Left ventricle myocardium superior (tissue), 1 donor: ENCODE measurements around the gene LTB. TPM values are rescaled to one million over a fixed set of nuclear protein-coding genes. Genes with fewer than 3 reads are reported as not detected.
A peak's percentile ranks its signal among the peaks of the same experiment; 100 is the strongest.
"Not testable (repeated sequence)": the region's sequence is repeated elsewhere in the genome, so short reads cannot be mapped to it uniquely, and the experiment has no call there.

ENCODE experiments used
- ATAC-seq: fragments of 200-7000 bp; cut with Tn5 transposase; one replicate; pipeline ENCODE4 v1.9.1; 2020; ENCODE audit warnings: mild to moderate bottlenecking, moderate library complexity
- DNase-seq: peaks from one replicate; pipeline ENCODE4 v3.0.0-alpha.2; 2020
- intact Hi-C: fragments of 100-400 bp; cut with micrococcal nuclease; formaldehyde crosslinking; loops from one replicate; pipeline ENCODE4 v1.11.0; 2022
- total RNA-seq: library from RNA; stranded (reverse); fragmentation: NEBNext Ultra II Directional; extraction: Animal tissue kit (Norgen Biotek cat#: 25700); gene quantifications from one replicate; pipeline ENCODE4 v1.2.1, GENCODE V29; 2021
- donor health status: DM: no; HTN: yes; CAD: no; lungs with severe emphysema.

The LTB gene
- total RNA-seq, 1 donor from 2014 or later, result 0.40 TPM

DNA sequence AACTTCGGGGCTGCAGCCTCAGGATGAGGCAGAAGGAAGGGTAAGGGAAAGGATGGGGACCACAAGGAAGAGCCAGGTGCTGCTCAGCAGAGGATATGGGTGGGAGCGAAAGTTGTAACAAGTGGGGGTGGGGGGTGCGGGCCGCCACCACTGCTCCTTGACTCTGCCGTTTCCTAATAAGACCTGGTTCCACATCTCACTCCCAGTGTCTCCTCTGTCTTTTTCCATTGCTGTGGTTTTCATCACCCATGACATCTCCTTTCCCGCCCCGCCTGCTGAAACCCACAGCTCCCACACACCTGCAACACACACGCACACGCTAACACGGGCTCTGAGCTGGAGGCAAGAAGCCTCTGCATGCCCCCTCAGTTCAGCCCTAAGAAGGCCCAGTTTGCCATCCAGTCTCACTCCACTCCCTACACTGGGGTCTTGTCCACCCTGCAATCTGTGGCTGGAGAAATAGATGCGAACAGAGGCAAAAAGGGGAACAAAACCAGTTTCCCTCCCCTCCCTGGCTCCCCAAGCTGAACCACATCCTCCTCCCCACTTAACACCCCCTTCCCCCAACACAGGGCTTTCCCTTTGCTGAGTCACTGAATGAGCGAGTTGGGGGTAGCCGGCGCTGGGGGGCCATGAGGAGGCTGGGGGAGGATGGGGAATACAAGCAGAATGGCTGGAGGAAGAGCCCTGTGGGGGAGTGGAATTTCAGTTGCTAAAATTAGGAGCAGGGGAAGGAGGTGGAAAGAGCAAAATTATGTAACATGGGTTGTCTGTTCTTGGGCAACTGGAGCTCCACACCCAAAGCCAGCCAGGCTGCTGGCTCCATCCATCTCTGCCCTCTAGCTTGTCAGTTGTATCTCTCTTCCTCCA lies 23.4 kb downstream of the LTB start:
- ATAC-seq (peak; percentile 61), DNase-seq (peak; percentile 44)

DNA sequence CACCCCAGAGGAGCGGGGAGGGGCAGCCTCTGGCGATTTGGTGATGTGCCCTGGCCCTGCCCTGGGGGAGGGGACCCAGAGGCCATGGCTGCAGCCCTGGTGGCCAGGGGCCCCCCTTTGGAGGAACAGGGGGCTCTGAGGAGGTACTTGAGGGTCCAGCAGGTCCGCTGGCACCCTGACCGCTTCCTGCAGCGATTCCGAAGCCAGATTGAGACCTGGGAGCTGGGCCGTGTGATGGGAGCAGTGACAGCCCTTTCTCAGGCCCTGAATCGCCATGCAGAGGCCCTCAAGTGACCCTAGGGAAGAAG lies 24.0 kb downstream of the LTB start:
- ATAC-seq (no peak), DNase-seq (no peak)
- intact Hi-C loops, result no loop called here

More for the DNA sequence above, 23.4 kb downstream of the LTB start:
- intact Hi-C loops, result no loop called here

GRCh38 chr6:31557443-31558317 lies 24.5 kb downstream of the LTB start:
- ATAC-seq (no peak), DNase-seq (no peak)

DNA sequence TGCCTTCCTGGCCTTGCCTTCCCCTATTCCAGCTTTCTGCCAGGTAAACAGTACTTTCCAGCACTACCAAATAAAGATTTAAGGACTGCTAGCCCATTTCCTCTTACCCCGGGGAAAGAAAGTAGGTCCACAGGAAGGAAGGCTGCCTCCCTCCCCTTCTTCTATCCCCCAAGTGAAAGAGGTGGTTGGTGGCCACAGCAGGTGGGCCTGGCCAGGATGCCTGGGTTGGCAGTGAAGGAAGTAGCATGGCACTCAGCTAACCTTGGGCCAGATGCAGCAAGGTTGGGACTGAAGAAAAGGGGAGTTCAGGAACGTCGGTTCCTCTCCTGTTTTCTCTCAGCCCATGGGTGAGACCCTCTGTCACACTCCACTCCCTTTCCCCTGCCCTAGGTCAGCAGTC lies 25.9 kb downstream of the LTB start:
- ATAC-seq, result no peak
- intact Hi-C loops, result no loop called here
- DNase-seq, result no peak

More at GRCh38 chr6:31557443-31558317, 24.5 kb downstream of the LTB start:
- intact Hi-C loops, result no loop called here

DNA sequence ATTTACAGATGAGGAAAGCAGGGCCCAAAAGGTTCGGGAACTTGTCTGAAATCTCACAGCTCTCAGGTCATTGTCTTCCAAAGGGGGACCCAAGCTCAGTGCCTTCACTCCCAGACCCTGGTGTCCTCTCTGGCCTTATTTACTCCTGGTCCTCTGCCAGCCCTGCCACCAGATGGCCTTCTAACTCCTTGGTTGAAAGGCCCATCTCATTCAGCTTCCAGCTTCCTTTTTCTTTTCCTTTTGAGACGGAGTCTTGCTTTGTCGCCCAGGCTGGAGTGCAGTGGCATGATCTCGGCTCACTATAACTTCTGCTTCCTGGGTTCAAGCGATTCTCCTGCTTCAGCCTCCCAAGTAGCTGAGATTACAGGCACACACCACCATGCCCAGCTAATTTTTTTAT lies 30.9 kb downstream of the LTB start:
- intact Hi-C loops, ATAC-seq: not testable (repeated sequence)
- DNase-seq, result peak; percentile 62

DNA sequence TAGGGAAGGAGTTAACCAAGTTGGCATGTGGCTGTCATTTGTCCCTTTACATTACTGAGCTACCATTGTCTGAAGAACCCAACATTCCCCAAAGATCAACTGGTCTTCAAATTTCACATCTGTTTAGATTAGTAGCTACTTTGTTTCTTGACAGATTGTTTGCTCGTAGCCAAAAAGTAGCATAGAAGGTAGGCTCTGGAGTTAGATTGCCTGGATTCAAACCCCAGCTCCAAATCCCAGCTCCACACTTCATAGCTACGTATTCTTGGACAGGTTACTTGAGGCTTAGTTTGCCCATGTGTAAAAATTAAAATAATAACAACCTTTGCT lies 33.7 kb downstream of the LTB start:
- no peak for DNase-seq
- intact Hi-C loops, result no loop called here

DNA sequence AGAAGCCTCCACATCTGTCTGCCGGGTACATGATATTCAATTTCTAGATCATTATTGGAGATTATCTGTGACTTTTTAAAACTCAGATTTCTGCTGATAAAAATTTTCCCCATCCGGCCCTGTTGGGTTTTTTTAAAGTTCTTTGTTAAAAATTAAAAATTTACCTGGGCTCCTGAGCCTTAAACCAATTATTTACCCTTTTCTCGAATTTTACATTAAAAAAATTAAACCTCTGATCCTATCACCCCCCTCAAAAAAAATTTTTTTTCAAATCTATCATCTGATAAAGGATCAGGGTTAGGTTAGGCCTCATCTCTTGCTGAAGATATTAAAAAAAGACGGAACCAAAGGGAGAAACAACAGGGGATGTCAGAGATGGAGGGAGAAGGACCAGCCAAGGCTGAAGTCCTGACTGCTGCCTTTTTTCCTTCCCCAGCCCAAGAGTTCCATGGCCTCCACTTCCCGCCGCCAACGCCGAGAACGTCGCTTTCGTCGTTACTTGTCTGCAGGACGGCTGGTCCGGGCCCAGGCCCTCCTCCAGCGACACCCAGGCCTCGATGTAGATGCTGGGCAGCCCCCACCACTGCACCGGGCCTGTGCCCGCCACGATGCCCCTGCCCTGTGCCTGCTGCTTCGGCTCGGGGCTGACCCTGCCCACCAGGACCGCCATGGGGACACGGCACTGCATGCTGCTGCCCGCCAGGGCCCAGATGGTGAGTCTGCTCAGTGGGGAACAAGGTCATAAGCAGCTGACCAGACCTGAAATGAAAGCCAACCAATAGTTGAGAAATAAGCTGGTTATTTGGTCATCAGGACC lies 34.3 kb downstream of the LTB start:
- DNase-seq (no peak), ATAC-seq (no peak)
- intact Hi-C loops, result loop anchor here (2.0 kb wide), 1 partner anchor 51 kb away; no protein-coding TSS in a partner anchor

More for the DNA sequence above, 33.7 kb downstream of the LTB start:
- no peak for ATAC-seq

- DNase-seq (peak; percentile 95), ATAC-seq (peak; percentile 97)
- intact Hi-C loops, result loop anchor here (2.0 kb wide), 1 partner anchor 52 kb away; no protein-coding TSS in a partner anchor
These were observed 35.1 kb downstream of the LTB start, which contains the start of gene NFKBIL1 for GRCh38 chr6:31546958-31547726. Gene NFKBIL1, plus strand, starts transcription at chr6:31547608. Its CDS starts 87 bp downstream, at chr6:31547695.

- DNase-seq (peak; percentile 91), ATAC-seq (peak; percentile 79)
- intact Hi-C loops, result loop anchor here (2.0 kb wide), 1 partner anchor 52 kb away; no protein-coding TSS in a partner anchor
These were observed 35.8 kb downstream of the LTB start, which contains the start of gene ATP6V1G2 for GRCh38 chr6:31546339-31546957. Gene ATP6V1G2, minus strand, starts transcription at chr6:31546608. Its CDS starts 49 bp downstream, at chr6:31546559.

DNA sequence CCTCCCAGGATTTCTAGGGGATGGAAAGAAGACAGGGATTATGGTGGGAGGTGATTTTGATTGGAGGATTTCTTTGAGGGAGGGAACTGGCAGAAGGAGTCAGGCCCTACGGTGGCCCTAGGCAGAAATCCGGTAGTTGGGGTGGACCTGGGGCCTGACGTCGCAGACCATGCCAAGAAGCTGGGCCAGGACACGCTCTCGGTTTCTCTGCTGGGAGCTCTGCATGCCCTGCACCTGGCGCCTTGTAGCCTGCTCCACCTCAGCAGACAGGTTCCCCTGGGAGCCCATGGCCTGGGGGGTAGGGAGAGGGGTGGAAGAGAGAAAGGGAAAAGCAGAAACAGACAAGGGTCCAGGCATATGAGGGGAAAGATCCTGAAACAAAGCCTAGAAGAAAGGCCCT lies 36.9 kb downstream of the LTB start:
- ATAC-seq (no peak), DNase-seq (no peak)
- intact Hi-C loops, result no loop called here

- intact Hi-C loops, result no loop called here
- DNase-seq, result no peak
- no peak for ATAC-seq
These were observed 37.5 kb downstream of the LTB start for GRCh38 chr6:31544676-31545075.

DNA sequence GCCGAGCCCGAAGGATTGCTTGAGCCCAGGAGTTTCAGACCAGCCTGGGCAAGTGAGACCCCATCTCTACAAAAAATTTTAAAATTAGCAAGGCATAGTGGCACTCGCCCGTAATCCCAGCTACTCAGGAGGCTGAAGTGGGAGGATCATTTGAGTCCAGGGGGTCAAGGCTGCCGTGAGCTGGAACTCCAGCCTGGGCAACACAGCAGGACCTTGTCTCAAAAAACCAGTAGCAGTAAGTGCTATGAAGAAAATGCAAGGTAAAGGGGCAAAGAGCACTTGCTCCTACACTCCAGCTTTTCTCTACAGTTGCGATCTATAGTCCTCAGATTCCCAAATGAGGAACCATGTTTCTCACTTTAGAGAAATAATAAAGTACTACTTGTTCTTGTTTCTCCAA lies 38.6 kb downstream of the LTB start:
- intact Hi-C loops, result no loop called here
- ATAC-seq (no peak), DNase-seq (no peak)

DNA sequence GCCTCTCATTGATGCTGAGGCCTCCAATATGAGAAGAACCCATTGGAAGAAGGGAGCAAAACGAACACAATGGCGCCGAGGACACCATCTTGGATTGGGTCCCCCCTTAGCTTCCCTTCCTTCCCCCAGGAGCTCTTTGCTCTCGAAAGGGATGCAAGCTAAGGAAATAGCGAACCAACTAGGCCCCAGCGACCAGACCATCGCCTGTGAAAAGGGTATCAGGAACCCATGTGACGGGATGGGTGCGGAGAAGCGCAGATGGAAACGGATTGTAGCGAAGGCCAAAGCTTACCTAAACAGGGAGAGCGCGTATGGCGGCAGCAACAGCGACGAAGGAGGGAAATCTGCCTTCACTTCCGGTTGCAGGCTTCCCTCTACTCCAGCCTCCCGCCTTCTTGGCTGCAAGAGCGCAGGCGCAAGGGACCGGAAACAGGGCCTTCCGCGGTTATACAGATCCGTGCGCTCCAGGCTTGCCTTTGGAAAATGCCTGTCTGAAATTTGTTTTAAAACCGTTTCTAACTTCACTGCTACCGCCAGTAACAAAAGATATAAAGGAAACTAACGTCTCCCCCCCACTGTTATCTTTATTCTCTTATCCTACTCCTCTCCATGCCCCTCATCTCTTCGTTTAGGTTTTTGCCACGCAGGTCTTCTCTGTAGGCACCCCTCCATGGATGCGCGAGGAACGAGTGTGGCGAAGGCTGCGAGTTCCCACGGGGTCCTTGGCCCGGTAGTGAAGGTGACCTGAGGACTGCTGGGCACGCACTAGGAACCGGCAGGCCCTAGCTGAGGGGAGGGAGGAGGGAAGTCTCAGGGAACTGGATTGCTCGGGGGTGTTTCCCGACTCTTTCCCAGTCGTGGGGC lies 40.3 kb downstream of the LTB start, which contains the start of gene DDX39B:
Gene DDX39B (minus strand): TSS at position 346 of the 864 bp plus-strand sequence. CDS start 1,471 bp downstream, outside the sequence.
- ATAC-seq, result peak; percentile 94
- intact Hi-C loops, result no loop called here
- DNase-seq, result peak; percentile 96

- ATAC-seq, result peak; percentile 22
- no peak for DNase-seq
- intact Hi-C loops, result no loop called here
These were observed 41.1 kb downstream of the LTB start for GRCh38 chr6:31541059-31541657.

- no peak for ATAC-seq
- DNase-seq, result no peak
- intact Hi-C loops, result no loop called here
These were observed 41.6 kb downstream of the LTB start for GRCh38 chr6:31540640-31541039.

DNA sequence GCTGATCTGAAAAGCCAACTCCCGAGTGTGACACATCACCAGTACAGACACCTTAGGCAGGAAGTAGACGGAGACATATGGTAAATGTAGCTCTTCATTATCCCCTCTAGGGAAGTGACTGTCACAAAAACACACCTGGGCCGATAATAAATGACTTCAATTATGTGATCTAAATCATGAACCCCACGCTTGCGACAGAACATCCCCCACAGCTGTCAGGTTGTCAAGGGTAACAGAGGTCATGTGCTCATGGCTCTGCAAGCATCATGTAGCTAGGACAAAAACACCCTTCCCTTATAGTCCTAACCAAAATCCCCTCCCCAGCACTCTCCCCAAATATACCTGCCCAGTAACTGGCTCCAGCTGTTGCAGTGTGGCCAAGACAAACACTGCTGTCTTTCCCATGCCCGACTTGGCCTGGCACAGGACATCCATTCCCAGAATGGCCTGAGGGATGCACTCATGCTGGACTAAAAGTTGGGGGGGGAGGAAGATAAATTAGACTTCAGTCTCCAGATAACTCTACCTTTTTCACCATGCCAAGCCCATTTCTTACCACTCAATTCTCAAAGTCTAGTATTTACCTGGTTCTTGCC lies 43.3 kb downstream of the LTB start:
- intact Hi-C loops, result no loop called here
- ATAC-seq (no peak), DNase-seq (no peak)
